GM21717 (cell line): ENCODE measurements around the gene KRTAP9-6.
"Not testable (repeated sequence)": the region's sequence is repeated elsewhere in the genome, so short reads cannot be mapped to it uniquely, and the experiment has no call there.

Source experiments
- ATAC-seq: cut with Tn5 transposase; IDR thresholded peaks from one replicate; pipeline ENCODE4 v1.9.1; 2021; ENCODE audit warnings: mild to moderate bottlenecking, moderate library complexity; ENCODE audit not compliant: unreplicated experiment

KRTAP9-6 gene

GRCh38 chr17:41265078-41265477, at the start of gene KRTAP9-6:
Gene KRTAP9-6, plus strand, starts transcription at chr17:41265378. Its CDS starts 0 bp downstream, at chr17:41265378.
- no peak for ATAC-seq

- ATAC-seq, result no peak
Observed at GRCh38 chr17:41215681-41216080, 49.5 kb upstream of the KRTAP9-6 start.

GRCh38 chr17:41223821-41224220, 41.4 kb upstream of the KRTAP9-6 start:
- no peak for ATAC-seq

- ATAC-seq, result no peak
Observed at GRCh38 chr17:41226051-41226450, 39.1 kb upstream of the KRTAP9-6 start.

- ATAC-seq, result not testable (repeated sequence)
Observed at GRCh38 chr17:41226598-41227095, 38.5 kb upstream of the KRTAP9-6 start, which contains the start of gene KRTAP9-2. Gene KRTAP9-2, plus strand, starts transcription at chr17:41226648. Its CDS starts 7 bp downstream, at chr17:41226655.

- no peak for ATAC-seq
Observed at GRCh38 chr17:41230094-41230493, 35.1 kb upstream of the KRTAP9-6 start.

GRCh38 chr17:41231731-41232130, 33.4 kb upstream of the KRTAP9-6 start:
- ATAC-seq, result no peak

- ATAC-seq, result not testable (repeated sequence)
Observed at GRCh38 chr17:41232399-41233105, 32.6 kb upstream of the KRTAP9-6 start, which contains the start of gene KRTAP9-3. Gene KRTAP9-3, plus strand, starts transcription at chr17:41232449. Its CDS starts 53 bp downstream, at chr17:41232502.

GRCh38 chr17:41237116-41237515, 28.1 kb upstream of the KRTAP9-6 start:
- ATAC-seq, result not testable (repeated sequence)

- ATAC-seq, result not testable (repeated sequence)
Observed at GRCh38 chr17:41237949-41238437, 27.2 kb upstream of the KRTAP9-6 start, which contains the start of gene KRTAP9-8. Gene KRTAP9-8, plus strand, starts transcription at chr17:41237999. Its CDS starts 53 bp downstream, at chr17:41238052.

- ATAC-seq, result not testable (repeated sequence)
Observed at GRCh38 chr17:41246995-41247787, 18.0 kb upstream of the KRTAP9-6 start.

- not testable (repeated sequence) for ATAC-seq
Observed at GRCh38 chr17:41249637-41250240, 15.4 kb upstream of the KRTAP9-6 start, which contains the start of gene KRTAP9-4. Gene KRTAP9-4, plus strand, starts transcription at chr17:41249687. Its CDS starts 34 bp downstream, at chr17:41249721.

GRCh38 chr17:41251261-41251660, 13.9 kb upstream of the KRTAP9-6 start:
- ATAC-seq, result no peak

- no peak for ATAC-seq
Observed at GRCh38 chr17:41254861-41255260, 10.3 kb upstream of the KRTAP9-6 start.

- not testable (repeated sequence) for ATAC-seq
Observed at GRCh38 chr17:41255381-41256290, 9.5 kb upstream of the KRTAP9-6 start, which contains the start of gene KRTAP9-9. Gene KRTAP9-9, plus strand, starts transcription at chr17:41255384.

- no peak for ATAC-seq
Observed at GRCh38 chr17:41256291-41256685, 8.9 kb upstream of the KRTAP9-6 start.

GRCh38 chr17:41258406-41258805, 6.8 kb upstream of the KRTAP9-6 start:
- no peak for ATAC-seq

- ATAC-seq, result no peak
Observed at GRCh38 chr17:41263212-41263611, 2.0 kb upstream of the KRTAP9-6 start.

- ATAC-seq, result no peak
Observed at GRCh38 chr17:41264599-41264998, 579 bp upstream of the KRTAP9-6 start.

GRCh38 chr17:41267711-41268110, 2.5 kb downstream of the KRTAP9-6 start:
- ATAC-seq, result no peak
